Measurements from ENCODE around the gene SS18L1.

DNA sequence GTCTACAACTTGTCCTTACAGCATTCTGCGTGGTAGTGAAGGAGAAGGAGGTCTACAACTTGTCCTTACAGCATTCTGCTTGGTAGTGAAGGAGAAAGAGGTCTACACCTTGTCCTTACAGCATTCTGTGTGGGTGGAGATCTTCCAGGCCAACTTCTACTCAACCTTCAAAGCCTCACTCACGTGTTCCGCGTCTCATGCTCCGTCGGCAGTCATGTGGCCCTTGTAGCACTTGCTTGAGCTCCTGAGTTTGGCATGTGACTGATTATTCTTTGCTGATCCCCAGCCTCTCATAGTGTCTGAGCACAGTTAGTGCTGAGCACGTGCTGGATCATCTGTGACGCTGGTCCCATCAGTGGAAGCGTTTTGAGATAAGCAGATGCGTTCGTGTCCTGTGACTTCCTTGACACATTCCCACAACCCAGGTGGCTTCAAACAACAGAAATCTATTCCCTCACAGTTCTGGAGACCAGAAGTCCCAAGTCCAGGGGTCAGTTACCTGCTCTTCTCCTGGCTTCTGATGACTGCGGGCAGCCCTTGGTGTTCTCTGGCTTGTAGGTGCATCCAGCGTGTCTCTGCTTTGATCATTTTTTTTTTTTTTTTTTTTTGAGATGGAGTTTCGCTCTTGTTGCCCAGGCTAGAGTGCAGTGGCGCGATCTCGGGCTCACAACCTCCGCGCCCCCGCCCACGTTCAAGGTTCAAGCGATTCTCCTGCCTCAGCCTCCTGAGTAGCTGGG is 2.6 kb downstream of the SS18L1 start:
- no peak for TF ChIP-seq GATA2 (IDR thresholded peaks at IDR 0.05; ENCODE audit: low read depth, low read length)
- TF ChIP-seq GATA3 (IDR thresholded peaks at IDR 0.05; ENCODE audit: low read depth, low read length) = no peak
